GM18505 (cell line): Measurements from ENCODE around the gene SGTA.

Experiments
- ATAC-seq: cut with Tn5 transposase; IDR thresholded peaks from one replicate; pipeline ENCODE4 v1.9.1; 2021; ENCODE audit not compliant: unreplicated experiment
- POLR2A ChIP-seq: IDR thresholded peaks from 4 replicates; pipeline ENCODE4 v1.6.1; 2011; ENCODE audit warnings: borderline replicate concordance; ENCODE audit not compliant: insufficient read depth, insufficient read length; ENCODE audit errors: extremely low read depth

Gene SGTA

GRCh38 chr19:2711875-2712205 is 71.2 kb downstream of the SGTA start:
- ATAC-seq, result no peak
- no peak for TF ChIP-seq POLR2A

GRCh38 chr19:2711172-2711874 is 71.8 kb downstream of the SGTA start:
- no peak for TF ChIP-seq POLR2A
- ATAC-seq, result no peak

GRCh38 chr19:2706251-2706650 is 76.8 kb downstream of the SGTA start:
- no peak for ATAC-seq

More at GRCh38 chr19:2706251-2706650, 76.8 kb downstream of the SGTA start:
- TF ChIP-seq POLR2A, result no peak
